ENCODE measurements around the gene POLD2. TPM values are rescaled to one million over a fixed set of nuclear protein-coding genes. Genes with fewer than 3 reads are reported as not detected.

Gene POLD2
- total RNA-seq, 1 donor from 2014 or later: 49.9 TPM

- no peak for DNase-seq
These were observed 43.2 kb downstream of the POLD2 start for GRCh38 chr7:44080118-44080517.

DNA sequence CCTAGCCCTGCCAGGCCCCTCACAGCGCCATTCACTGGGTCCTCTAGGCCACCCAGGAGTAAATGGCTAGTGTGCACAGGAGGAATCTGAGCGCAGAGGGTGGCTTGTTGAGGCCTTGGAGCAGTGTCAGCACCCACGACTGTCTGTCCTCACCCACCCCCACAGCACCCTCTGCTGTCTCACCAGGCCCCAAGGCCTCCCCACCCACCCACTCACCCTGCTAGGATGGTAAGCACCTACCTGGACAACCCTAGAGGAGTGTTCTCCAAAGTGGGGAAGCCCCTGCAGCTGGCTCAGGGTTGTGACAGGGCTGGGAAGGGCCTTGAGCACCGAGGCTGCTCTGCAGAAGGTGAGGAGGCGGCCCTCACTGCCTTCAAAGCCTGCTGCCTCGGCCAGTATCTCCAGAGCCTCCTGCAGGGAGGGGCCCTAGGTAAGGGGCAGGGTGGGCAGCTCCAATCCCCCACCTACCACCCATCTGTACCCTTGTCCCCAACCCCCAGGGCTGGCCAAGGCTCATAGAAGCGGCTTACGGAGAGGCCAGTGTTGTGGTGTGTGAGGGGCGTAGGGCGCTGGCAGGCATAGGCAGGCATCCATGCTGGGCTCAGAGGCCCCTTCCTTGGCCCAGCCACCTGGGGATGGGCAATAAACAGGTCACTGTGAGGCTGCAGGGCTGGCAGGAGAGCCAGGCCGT is 43.9 kb downstream of the POLD2 start:
- DNase-seq: no peak

DNA sequence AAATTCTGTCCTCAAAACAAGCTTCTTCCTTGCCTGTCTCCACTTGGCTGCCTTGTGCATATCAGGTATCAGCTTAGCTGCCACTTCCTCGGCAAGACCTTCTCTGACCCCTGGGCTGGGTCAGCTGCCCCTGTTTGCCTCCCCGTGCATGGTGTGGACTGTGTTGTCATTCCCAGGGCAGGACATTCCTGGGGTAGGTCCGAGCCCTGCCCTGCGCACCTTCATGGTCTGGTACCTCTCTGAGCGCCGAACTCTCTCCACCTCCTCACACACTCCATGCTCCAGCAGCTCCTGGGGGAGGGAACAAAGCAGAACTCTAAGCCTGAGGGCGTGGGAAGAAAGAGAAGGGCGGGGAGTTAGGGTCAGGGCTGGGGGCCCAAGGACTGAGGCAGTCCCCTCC is 44.8 kb downstream of the POLD2 start:
- no peak for DNase-seq

DNA sequence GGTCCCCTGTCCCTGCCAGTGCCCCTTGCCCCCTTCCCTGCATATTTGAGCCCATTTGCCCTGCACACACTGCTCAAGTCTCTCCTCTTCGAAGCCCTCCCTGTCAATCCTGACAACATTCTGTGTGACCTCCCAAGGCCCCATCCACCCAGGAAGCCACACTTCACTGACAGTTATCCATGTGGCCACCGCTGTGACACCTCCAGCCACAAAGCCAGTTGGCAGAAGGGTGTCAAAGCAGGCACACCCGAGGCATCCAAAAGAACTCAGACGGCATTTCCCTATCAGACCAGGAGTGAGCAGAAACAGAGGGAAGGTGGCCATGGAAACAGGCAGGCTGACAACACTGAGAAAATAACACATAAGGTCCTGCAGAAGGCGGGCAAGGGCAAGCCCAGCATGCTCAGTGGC is 45.7 kb downstream of the POLD2 start:
- DNase-seq: no peak

GRCh38 chr7:44077061-44077460 is 46.3 kb downstream of the POLD2 start:
- no peak for DNase-seq

DNA sequence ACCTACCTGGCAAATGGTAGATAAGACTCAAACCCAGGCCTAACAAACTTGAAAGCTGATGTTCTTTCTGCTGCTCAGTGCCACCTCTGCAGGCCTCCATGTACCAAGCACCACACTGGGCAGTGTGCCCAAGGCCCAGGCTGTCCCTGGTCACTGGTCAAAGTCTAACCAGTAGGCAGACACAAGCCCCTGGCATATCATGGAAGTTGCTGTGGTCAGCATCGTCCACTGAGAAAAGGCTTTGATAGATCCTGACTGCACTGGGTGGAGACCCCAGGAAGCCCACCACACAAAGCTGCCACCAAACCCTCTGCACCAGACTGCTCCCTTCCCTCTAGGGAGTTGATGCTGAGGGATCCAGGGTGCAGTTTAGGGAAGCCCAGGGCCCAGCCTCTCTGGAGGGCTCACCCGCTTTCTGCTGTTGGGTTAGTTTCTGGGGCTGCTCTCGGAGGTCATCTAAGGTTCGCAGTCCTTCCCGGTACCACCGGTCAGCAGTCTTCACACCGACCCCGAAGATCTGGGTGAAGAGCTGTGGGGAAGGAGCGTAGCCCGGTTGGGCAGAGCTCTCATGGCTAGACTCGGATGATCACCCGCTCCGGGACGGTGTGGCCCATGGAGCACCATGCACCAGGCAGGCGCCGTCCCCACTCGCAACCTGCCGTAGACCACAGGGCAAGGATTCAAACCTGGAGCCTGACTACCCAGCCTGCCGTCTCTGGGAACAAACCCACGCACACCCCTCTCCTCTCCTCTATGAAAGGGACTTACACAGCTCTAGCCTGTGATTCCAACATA is 47.0 kb downstream of the POLD2 start:
- no peak for DNase-seq

GRCh38 chr7:44075296-44076075 is 47.9 kb downstream of the POLD2 start:
- DNase-seq: no peak

- no peak for DNase-seq
These were observed 49.0 kb downstream of the POLD2 start for GRCh38 chr7:44074349-44074695.

- peak; percentile 60 for DNase-seq
These were observed 49.5 kb downstream of the POLD2 start for GRCh38 chr7:44073664-44074348.

- DNase-seq: peak; percentile 20
These were observed 50.8 kb downstream of the POLD2 start for GRCh38 chr7:44072364-44073231.

DNA sequence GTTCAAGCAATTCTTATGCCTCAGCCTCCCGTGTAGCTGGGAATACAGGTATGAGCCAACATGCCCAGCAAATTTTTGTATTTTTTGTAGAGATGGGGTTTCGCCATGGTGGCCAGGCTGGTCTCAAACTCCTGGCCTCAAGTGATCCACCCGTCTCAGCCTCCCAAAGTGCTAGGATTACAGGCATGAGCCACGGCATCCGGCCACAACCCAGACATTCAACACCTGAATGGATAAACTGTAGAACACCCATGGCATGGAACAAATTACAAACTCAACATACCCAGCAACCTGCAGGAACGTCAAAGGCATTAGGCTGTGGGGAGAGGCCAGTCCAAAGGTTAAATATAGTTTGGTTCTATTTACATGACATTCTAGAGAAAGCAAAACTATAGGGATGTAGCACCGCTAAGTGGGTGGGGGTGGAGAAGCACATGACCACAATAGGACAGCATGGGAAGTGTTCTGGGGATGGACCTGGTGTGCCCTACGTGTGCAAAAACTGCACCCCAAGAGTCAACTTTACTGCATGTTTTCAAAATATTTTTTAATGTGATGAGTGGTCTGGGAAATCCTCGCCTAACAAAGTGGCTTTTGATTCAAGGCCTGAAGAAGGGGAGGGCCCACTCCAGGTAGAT is 51.5 kb downstream of the POLD2 start:
- DNase-seq: no peak

DNA sequence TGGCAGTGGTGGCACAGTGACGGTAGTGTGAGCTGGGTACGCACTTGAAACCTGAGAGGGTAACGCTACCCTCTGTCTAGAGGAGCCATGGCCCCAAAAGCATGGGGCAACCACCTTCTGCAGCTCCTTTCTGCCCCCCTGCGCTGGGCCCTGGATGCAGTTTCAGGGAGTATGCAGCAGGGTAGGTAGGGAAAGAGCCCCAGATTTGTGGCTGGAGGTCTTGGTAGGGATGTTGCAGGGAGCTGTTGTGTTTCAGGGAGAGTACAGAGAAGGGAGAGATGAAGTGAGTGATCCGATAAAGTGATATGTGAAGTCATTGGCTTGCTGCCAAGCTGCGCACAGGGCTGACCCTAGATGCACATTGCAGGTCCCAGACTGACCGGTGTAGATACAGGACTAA is 55.3 kb downstream of the POLD2 start:
- DNase-seq: no peak

GRCh38 chr7:44067064-44067951 is 56.0 kb downstream of the POLD2 start:
- DNase-seq: no peak

DNA sequence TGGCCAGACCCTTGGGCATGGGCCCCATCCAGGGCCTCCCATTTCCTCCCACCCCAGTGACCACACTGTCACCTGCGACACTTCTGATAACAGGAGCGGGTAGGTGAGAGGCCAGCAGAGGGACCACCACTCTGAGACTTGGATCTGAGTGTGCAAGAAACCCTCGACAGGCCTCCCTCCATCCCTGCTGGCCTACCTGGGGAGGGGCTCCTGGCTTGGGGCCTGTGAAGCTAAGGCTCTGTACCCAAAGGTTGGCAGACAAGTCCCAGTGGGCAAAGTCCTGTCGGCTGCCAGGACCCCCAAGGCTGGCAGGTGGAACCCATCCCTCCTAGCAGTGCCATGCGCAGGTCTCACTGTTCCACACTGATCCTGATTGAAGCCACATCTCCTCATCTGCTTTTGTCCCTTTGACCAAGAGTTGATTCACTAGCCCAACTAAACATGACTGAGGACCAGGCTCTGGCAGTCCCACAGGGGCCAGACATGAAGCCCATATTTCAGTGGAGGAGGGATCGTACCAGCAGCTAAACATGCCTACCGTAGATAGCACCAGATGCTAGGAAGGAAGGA is 56.8 kb downstream of the POLD2 start:
- no peak for DNase-seq

DNA sequence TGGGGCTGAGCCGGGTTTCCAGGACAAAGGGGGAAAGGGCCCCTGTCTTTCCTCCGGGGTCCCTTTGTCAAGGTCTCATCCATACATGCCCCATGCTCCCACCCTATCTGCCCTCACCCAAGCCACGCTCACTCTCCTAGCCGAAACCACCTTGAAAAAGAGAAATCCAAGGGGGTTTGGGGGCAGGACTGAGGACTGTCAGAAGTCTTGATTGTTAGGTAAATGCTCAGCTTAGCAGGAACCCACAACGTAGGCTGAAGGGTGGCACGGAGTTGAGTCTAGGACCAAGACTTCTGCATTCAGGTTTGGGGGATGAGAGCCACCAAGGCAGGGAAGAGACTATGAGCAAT is 57.3 kb downstream of the POLD2 start:
- no peak for DNase-seq

DNA sequence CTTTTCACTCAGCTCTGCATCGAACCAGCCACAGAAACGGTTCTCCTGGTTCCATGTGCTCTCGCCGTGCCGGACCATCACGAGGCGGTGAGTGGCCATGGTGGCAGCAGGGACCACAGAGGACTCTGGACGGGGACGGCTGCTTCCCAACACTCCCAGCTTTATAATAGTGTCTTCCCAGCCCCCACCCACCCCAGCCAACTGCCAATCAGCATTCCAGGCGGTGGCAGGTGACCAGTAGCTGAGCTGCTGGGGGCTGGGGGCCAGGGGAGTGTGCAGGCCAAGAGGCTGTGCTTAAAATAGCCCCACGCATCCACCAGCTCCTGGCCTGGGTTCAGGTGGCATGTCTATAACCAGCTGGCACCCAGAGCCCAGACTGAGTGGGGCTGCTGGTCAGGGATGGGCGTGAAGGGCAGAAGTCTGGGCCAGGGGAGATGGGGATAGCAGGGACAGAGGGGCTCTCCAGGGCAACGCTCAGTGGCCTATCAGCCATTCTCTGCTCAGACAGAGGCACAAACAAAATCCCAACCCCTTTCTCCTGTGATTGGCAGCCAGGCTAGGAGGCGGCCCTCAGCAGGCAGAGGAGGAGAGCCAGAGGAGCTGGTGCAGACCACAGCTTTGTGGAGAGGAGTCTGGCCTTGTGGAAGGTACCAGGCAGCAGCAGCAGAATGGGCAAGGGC is 57.8 kb downstream of the POLD2 start, which contains the start of gene PGAM2:
Gene PGAM2, minus strand, starts transcription at position 137 of the 680 bp plus-strand sequence. Its CDS starts 38 bp downstream, at position 99.
- DNase-seq: no peak

DNA sequence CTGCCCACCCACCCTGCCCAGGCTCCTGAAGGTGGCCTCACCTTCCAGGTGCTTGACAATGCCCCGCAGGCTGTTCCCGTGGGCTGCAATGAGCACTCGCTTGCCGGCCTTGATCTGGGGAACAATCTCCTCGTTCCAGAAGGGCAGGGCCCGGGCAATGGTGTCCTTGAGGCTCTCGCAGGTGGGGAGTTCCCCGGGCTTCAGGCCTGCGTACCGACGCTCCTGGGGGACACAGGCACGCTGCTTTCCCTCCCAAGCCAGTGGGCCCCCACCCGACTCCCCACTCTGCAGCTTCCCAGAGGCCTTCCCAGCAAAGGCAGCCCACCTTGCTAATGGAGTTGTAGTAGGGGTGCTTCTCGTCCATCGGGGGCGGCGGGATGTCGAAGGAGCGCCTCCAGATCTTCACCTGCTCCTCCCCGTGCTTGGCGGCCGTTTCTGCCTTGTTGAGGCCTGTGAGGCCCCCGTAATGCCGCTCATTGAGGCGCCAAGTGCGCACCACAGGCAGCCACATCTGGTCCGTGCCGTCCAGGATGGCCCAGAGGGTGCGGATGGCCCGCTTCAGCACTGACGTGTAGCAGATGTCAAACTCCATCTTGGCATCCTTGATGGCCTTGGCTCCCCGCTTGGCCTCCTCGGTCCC is 58.4 kb downstream of the POLD2 start:
- no peak for DNase-seq

All from occipital lobe (tissue), 2 donors.